ENCODE results near the gene APOBEC3F.

DNA sequence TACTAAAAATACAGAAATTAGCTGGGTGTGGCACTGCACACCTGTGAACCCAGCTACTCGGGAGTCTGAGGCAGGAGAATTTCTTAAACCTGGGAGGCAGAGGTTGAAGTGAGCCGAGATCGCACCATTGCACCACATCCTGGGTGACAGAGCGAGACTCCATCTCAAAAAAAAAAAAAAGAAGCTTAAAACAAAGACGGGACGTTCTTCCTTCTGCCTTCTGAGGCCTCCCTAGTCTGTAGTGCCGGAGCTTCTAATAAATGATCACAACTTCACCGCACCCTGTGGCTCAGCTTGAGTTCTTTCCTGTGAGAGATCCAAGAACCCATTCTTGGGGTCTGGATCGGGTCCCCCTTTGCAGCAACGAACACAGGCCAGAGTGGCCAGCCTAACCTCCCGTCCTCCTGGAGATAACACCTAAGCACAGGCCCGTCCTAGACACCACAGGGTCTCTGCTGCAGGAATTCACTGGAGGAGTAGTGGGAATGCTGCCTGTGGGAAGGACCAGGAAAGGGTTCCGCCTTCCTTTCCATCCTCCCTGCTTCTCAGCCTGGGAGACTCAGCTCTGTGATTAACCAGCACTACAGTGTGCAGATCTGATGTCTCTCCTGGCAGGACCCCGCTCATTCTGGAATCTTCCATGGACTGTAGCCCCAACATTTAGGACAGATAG lies 54.2 kb downstream of the APOBEC3F start:
- no peak for TF ChIP-seq POLR2A (IDR thresholded peaks at IDR 0.05)
- TF ChIP-seq, protein P1, sequence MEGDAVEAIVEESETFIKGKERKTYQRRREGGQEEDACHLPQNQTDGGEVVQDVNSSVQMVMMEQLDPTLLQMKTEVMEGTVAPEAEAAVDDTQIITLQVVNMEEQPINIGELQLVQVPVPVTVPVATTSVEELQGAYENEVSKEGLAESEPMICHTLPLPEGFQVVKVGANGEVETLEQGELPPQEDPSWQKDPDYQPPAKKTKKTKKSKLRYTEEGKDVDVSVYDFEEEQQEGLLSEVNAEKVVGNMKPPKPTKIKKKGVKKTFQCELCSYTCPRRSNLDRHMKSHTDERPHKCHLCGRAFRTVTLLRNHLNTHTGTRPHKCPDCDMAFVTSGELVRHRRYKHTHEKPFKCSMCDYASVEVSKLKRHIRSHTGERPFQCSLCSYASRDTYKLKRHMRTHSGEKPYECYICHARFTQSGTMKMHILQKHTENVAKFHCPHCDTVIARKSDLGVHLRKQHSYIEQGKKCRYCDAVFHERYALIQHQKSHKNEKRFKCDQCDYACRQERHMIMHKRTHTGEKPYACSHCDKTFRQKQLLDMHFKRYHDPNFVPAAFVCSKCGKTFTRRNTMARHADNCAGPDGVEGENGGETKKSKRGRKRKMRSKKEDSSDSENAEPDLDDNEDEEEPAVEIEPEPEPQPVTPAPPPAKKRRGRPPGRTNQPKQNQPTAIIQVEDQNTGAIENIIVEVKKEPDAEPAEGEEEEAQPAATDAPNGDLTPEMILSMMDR (IDR thresholded peaks at IDR 0.05): no peak
